GM12891 (cell line): ENCODE measurements around the gene CR1.

Experiments used
- PAX5 ChIP-seq: IDR thresholded peaks from 2 replicates; pipeline ENCODE4 v1.6.1; 2011; ENCODE audit warnings: low read length, moderate library complexity, mild to moderate bottlenecking; ENCODE audit not compliant: insufficient read depth, severe bottlenecking
- POLR2A ChIP-seq: IDR thresholded peaks from 2 replicates; pipeline ENCODE4 v1.6.1; 2011; ENCODE audit warnings: low read depth, low read length, control low read depth
- POLR2AphosphoS5 ChIP-seq: IDR thresholded peaks from 2 replicates; pipeline ENCODE4 v1.6.1; 2011; ENCODE audit warnings: low read depth, low read length, control low read depth
- POU2F2 ChIP-seq: IDR thresholded peaks from 2 replicates; pipeline ENCODE4 v1.6.1; 2011; ENCODE audit warnings: low read depth, mild to moderate bottlenecking, control low read depth, low read length, moderate library complexity
- TAF1 ChIP-seq: IDR thresholded peaks from 2 replicates; pipeline ENCODE4 v1.6.1; 2011; ENCODE audit warnings: low read depth, low read length, control low read depth

DNA sequence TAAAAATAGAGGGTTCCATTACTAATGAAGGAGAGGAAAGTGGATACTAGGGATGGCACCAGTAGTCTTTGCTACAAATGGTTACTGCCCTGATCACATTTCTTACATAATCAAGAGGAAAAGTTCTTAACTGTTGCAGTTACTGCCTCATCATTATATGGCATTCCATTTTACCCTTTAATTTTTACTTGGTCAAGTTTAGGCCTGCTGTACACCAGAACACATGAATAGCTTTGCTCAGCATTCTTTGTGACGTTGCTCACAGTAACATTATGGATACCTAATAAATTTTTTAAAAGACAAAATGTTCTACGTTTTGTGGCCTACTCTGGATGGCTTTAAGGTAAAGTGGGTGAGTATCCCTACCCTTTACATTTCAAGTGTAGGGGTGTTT lies 110.4 kb downstream of the CR1 start:
- no peak for TF ChIP-seq PAX5
- TF ChIP-seq POLR2A: no peak
- TF ChIP-seq POLR2AphosphoS5: no peak
- TF ChIP-seq TAF1: no peak
- no peak for TF ChIP-seq POU2F2
